GM12874 (cell line): ENCODE measurements around the gene TMEM128.

Source experiments
- CTCF ChIP-seq: IDR thresholded peaks from 2 replicates; pipeline ENCODE4 v1.5.1; 2011; ENCODE audit warnings: low read depth, mild to moderate bottlenecking, control low read depth, low read length, moderate library complexity; ENCODE audit not compliant: insufficient read depth

Gene TMEM128

GRCh38 chr4:4203688-4204400, 44.2 kb downstream of the TMEM128 start:
- TF ChIP-seq CTCF: no peak

GRCh38 chr4:4202510-4202909, 45.5 kb downstream of the TMEM128 start:
- TF ChIP-seq CTCF: no peak

- no peak for TF ChIP-seq CTCF
Measured at GRCh38 chr4:4200624-4201023, 47.4 kb downstream of the TMEM128 start.

GRCh38 chr4:4195354-4195753, 52.7 kb downstream of the TMEM128 start:
- TF ChIP-seq CTCF: no peak
